Epithelial cell of esophagus (primary cell): ENCODE data around the gene PUDP.

Source experiments
- DNase-seq: peaks from one replicate; pipeline ENCODE4 v3.0.0; 2010; ENCODE audit warnings: low read depth
- H3K4me3 ChIP-seq: 2 replicates; pipeline ENCODE4 v1.5.1; 2011; ENCODE audit warnings: mild to moderate bottlenecking, low read length, control low read depth
- CTCF ChIP-seq: IDR thresholded peaks from 2 replicates; pipeline ENCODE4 v1.5.1; 2011; ENCODE audit warnings: low read depth, mild to moderate bottlenecking, low read length, control low read depth, inconsistent platforms; ENCODE audit not compliant: insufficient read depth; ENCODE audit errors: missing control alignments

The PUDP gene

GRCh38 chrX:7153231-7153630 lies 5.3 kb upstream of the PUDP start:
- no peak for DNase-seq
- TF ChIP-seq CTCF, result no peak
- no peak overlapping the region for H3K4me3 ChIP-seq

- no peak for DNase-seq
- no peak for TF ChIP-seq CTCF
Observed at GRCh38 chrX:7149411-7149810, 1.5 kb upstream of the PUDP start.

GRCh38 chrX:7147413-7147977 lies 458 bp downstream of the PUDP start, which contains the start of gene STS:
Gene STS (plus strand): TSS chrX:7147712. CDS start chrX:7253200, 105,488 bp downstream.
- H3K4me3 ChIP-seq, result peak within 1 kb of the TSS; percentile 76
- no peak for TF ChIP-seq CTCF
- peak; percentile 9 for DNase-seq

More at GRCh38 chrX:7149411-7149810, 1.5 kb upstream of the PUDP start:
- H3K4me3 ChIP-seq, result no peak overlapping the region

GRCh38 chrX:7146703-7147412 lies 1.1 kb downstream of the PUDP start:
- TF ChIP-seq CTCF, result no peak
- H3K4me3 ChIP-seq, result peak overlapping the region; percentile 56
- peak; percentile 11 for DNase-seq

- no peak for DNase-seq
- TF ChIP-seq CTCF, result no peak
- H3K4me3 ChIP-seq, result no peak overlapping the region
Observed at GRCh38 chrX:7146020-7146702, 1.8 kb downstream of the PUDP start.

- H3K4me3 ChIP-seq, result no peak overlapping the region
- no peak for TF ChIP-seq CTCF
- peak; percentile 25 for DNase-seq
Observed at GRCh38 chrX:7145454-7145853, 2.5 kb downstream of the PUDP start.
